Heart left ventricle (tissue), 16 donors: Measurements from ENCODE around the gene OPN4. TPM values are rescaled to one million over a fixed set of nuclear protein-coding genes. Genes with fewer than 3 reads are reported as not detected.

Experiments used
- ATAC-seq, 4 donors: fragments of 200-7000 bp; cut with Tn5 transposase; one replicate each; pipeline ENCODE4 v1.9.1; 2020 to 2022; ENCODE audit warnings: moderate library complexity in 4 of 4, mild to moderate bottlenecking in 3 of 4, moderate number of reproducible peaks in 1 of 4
- DNase-seq, 5 donors: peaks; one replicate each; pipeline ENCODE4 v3.0.0-alpha.2; 2020
- H3K27ac ChIP-seq, 12 donors: fragments of 200-600 bp; sonication (generic) in 4 of 12; one replicate each; pipeline versions ENCODE4 v1.5.0 to v1.8.0; 2016 to 2022; ENCODE audit warnings: mild to moderate bottlenecking in 2 of 12
- H3K27me3 ChIP-seq, 9 donors: fragments of 200-600 bp; sonication (generic) in 2 of 9; one replicate each; pipeline versions ENCODE4 v1.5.1 to v1.8.0; 2016 to 2022; ENCODE audit warnings: mild to moderate bottlenecking in 3 of 9
- H3K36me3 ChIP-seq, 9 donors: fragments of 200-600 bp; sonication (generic) in 2 of 9; one replicate each; pipeline versions ENCODE4 v1.5.0 to v1.8.0; 2018 to 2022; ENCODE audit warnings: mild to moderate bottlenecking in 2 of 9
- H3K4me1 ChIP-seq, 12 donors: fragments of 200-600 bp; sonication (generic) in 4 of 12; one replicate each; pipeline versions ENCODE4 v1.5.0 to v1.8.0; 2016 to 2022; ENCODE audit warnings: mild to moderate bottlenecking in 3 of 12
- H3K4me3 ChIP-seq, 12 donors: fragments of 200-600 bp; sonication (generic) in 4 of 12; one replicate each; pipeline versions ENCODE4 v1.5.0 to v1.8.0; 2017 to 2022; ENCODE audit warnings: mild to moderate bottlenecking in 9 of 12, moderate library complexity in 4 of 12
- H3K9me3 ChIP-seq, 12 donors: fragments of 200-600 bp; sonication (generic) in 4 of 12; one replicate each; pipeline versions ENCODE4 v1.5.0 to v1.8.0; 2016 to 2022; ENCODE audit warnings: mild to moderate bottlenecking in 1 of 12
- POLR2A ChIP-seq, 2 donors: fragments of 450-650 bp; IDR thresholded peaks; one replicate each; pipeline ENCODE4 v1.6.1; 2017; ENCODE audit warnings: antibody characterized with exemption in 2 of 2, mild to moderate bottlenecking in 2 of 2, moderate library complexity in 2 of 2
- WGBS, 4 donors: extraction: QIAGEN DNeasy Blood & Tissue Kit in 2 of 4; methylation state at CpG; one replicate each; pipeline versions ENCODE4 v1.1.5 to v1.1.7; 2013 to 2018; 5-methylcytosine and 5-hydroxymethylcytosine counted together
- intact Hi-C, 10 donors: fragments of 100-400 bp; cut with DNase I; formaldehyde crosslinking; loops; one replicate each; pipeline versions ENCODE4 v1.11.1 to v1.14.2; 2022
- polyA plus RNA-seq, 2 donors: library from polyadenylated mRNA; stranded (reverse); fragments of 200-250 nt; gene quantifications; one replicate each; pipeline ENCODE4 v1.2.3, GENCODE V29; 2013
- total RNA-seq, 9 donors: library from RNA; depleted of rRNA in 2 of 9; stranded (reverse); fragments of >200 nt in 2 of 9; fragmentation: NEBNext Ultra II Directional in 3 of 9; extraction: Animal tissue kit (Norgen Biotek cat#: 25700) in 3 of 9; gene quantifications; one replicate each; pipeline versions ENCODE4 v1.1.0 to v1.2.4, GENCODE V29; 2016 to 2023
- TF ChIP-seq, protein P1 (sequence below), 12 donors: fragments of 200-600 bp; sonication (generic) in 4 of 12; IDR thresholded peaks; one replicate each; pipeline versions ENCODE4 v1.5.0 to v1.8.0; 2018 to 2022; ENCODE audit warnings: antibody characterized with exemption in 12 of 12, mild to moderate bottlenecking in 5 of 12
- donor health status: ischemic (EF 13 %, LVEDD 7.1; RV severe dilation, severe dysfunction).
- donor health status: healthy with polysubstance abuse.
- donor health status: DM: no; HTN: yes; CAD: no.
- donor health status: DM: no; HTN: no; CAD: no.
- donor health status: ischemic (EF 25% LVEDD 6.9; RV normal size, moderate dysfunction).
- donor health status: ischemic (EF 25% LVEDD 5.7; RV mildly dilated, moderate dysfunction).
- donor health status: healthy.
- donor health status: DM: yes; HTN: yes; CAD: no.
- donor health status: ischemic (EF 35%, LVEDD 5.7; RV mildly dilated, moderate dysfunction).
- donor health status: nonischemic (EF 11% LVEDD 7.7; RV severe dilation, severe dysfunction).
- donor health status: DM: yes; HTN: yes; CAD: no.
- donor health status: PGD.
- donor health status: ischemic (EF 29% LVEDD 5.4; RV normal size, mild dysfunction).
- donor health status: nonischemic (EF 23%, LVEDD 6.1; RV moderate dilation, normal function).

Gene OPN4
- total and polyA plus RNA-seq, 11 donors: 0.03 to 0.28 (median 0.19) TPM; not detected in 6

- WGBS, 4 donors: 45 to 51% (median 49%) methylated on average over 4 to 5 of the region's 5 CpGs
- ATAC-seq: no peak
- Histone ChIP-seq H3K27ac (peak overlapping the region in 9 of 12 donors; percentile 5 to 98 (median 49)), H3K4me3 (no peak overlapping the region), H3K9me3 (no peaks in the 10 kb centered on the region), H3K36me3 (peaks cover 0 to 77% (median 16%) of the 10 kb centered on the region in 9 donors), H3K27me3 (peaks cover 0 to 10% (median 0%) of the 10 kb centered on the region in 9 donors), H3K4me1 (peaks cover 4 to 76% (median 24%) of the 10 kb centered on the region in 12 donors)
- DNase-seq: peak in 3 of 5 donors; percentile 26 to 35 (median 30)
- intact Hi-C loops: no loop called here
- TF ChIP-seq, protein P1, sequence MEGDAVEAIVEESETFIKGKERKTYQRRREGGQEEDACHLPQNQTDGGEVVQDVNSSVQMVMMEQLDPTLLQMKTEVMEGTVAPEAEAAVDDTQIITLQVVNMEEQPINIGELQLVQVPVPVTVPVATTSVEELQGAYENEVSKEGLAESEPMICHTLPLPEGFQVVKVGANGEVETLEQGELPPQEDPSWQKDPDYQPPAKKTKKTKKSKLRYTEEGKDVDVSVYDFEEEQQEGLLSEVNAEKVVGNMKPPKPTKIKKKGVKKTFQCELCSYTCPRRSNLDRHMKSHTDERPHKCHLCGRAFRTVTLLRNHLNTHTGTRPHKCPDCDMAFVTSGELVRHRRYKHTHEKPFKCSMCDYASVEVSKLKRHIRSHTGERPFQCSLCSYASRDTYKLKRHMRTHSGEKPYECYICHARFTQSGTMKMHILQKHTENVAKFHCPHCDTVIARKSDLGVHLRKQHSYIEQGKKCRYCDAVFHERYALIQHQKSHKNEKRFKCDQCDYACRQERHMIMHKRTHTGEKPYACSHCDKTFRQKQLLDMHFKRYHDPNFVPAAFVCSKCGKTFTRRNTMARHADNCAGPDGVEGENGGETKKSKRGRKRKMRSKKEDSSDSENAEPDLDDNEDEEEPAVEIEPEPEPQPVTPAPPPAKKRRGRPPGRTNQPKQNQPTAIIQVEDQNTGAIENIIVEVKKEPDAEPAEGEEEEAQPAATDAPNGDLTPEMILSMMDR (IDR thresholded peaks at IDR 0.05): no peak
- TF ChIP-seq POLR2A (IDR thresholded peaks at IDR 0.05): no peak
Measured at GRCh38 chr10:86708783-86709380, 54.5 kb downstream of the OPN4 start.

DNA sequence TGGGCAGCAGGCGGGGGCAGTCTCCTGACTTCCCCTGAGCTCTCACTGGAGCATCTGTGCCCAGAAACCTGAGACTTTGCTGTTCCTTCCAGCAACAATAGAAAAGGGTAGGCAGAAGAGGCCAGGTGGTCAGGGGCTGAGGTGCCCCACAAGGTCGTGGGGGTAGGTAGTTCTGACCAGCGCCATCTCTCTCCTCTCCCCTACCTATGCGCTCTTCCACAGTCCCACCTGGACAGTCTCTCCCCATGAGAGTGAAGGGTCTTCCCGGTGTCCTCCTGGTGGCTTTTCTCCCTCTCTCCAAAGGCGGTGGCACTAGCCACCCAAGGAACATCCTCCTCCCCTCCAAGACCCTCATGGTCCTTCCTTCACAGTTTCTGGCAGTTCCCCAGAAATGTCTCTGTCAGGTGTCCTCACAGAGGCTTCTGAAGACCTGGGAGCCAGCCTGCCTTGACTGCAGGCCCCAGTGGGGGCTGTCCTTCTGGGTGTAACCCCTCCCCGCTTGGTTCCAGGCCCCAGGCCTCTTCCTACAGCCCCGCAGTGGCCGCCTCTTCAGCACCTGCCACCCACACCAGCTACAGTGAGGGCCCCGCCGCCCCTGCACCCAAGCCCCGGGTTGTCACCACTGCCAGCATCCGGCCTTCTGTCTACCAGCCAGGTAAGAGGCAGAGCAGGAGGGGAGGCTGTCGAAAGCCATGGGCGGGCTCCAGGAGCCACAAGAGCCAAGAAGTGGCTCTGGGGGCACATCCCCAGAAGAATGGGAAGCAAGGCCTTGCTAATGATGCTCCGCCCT is 55.2 kb downstream of the OPN4 start:
- DNase-seq: peak in 1 of 5 donors; percentile 37
- ATAC-seq: peak in 3 of 4 donors; percentile 1 to 7 (median 2)
- no peak overlapping the region for H3K4me3 ChIP-seq
- 84 to 90% (median 87%) methylated on average over 13 to 16 of the region's 16 CpGs for WGBS, 4 donors
- H3K27me3 ChIP-seq: peaks cover 0 to 10% (median 0%) of the 10 kb centered on the region in 9 donors
- no peak for TF ChIP-seq POLR2A (IDR thresholded peaks at IDR 0.05)
- TF ChIP-seq, protein P1 (IDR thresholded peaks at IDR 0.05): no peak
- peaks cover 4 to 80% (median 24%) of the 10 kb centered on the region in 12 donors for H3K4me1 ChIP-seq
- H3K36me3 ChIP-seq: peaks cover 0 to 76% (median 20%) of the 10 kb centered on the region in 9 donors
- H3K27ac ChIP-seq: peak overlapping the region in 9 of 12 donors; percentile 5 to 98 (median 88)
- H3K9me3 ChIP-seq: no peaks in the 10 kb centered on the region
- intact Hi-C loops: loop anchor here in 3 of 10 donors (5.0 to 10.0 kb wide), 3 partner anchors 48 to 188 kb away; partner anchors contain the start of gene BMPR1A (in 1 of the 3)

DNA sequence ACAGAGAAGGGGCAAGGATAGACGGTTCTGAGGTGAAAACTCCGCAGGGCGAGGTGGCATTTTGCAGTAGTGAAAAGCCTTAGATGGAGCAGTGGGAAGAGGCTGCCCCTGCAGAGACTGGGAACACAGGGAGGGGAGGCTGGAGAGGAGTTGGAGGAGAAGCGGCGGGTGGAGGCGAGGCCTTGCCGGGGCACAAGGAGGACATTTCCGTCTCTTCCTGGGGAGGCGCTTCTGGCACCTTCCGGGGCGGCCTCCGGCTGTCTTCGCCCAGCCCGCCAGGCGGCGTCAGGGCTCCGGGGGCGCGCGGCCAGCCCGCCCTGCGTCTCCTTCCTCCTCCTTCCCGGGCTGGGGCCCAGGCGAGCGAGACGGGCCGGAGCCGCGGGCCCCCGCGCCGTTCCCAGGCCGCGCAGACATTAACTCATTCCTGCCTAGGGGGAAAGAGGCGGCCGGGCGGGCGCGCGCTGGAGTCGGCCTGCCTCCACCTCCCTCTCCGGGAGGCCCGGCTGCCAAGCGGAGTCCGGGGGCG is 56.7 kb downstream of the OPN4 start:
- peak in 1 of 2 donors; percentile 68 for TF ChIP-seq POLR2A (IDR thresholded peaks at IDR 0.05)
- TF ChIP-seq, protein P1 (IDR thresholded peaks at IDR 0.05): peak; percentile 63 to 93 (median 82)
- Histone ChIP-seq H3K4me1 (peaks cover 4 to 81% (median 22%) of the 10 kb centered on the region in 12 donors), H3K27me3 (peaks cover 0 to 10% (median 0%) of the 10 kb centered on the region in 9 donors), H3K27ac (peak overlapping the region; percentile 64 to 98 (median 90)), H3K4me3 (peak overlapping the region; percentile 40 to 84 (median 67)), H3K36me3 (peaks cover 0 to 62% (median 20%) of the 10 kb centered on the region in 9 donors), H3K9me3 (no peaks in the 10 kb centered on the region)
- intact Hi-C loops: loop anchor here in 5 of 10 donors (1.0 to 10.0 kb wide), 4 partner anchors 46 to 188 kb away; partner anchors contain the start of gene BMPR1A (in 1 of the 5)
- peak; percentile 5 to 70 (median 65) for ATAC-seq
- peak; percentile 89 to 95 (median 89) for DNase-seq
- 2 to 6% (median 3%) methylated on average over 23 to 46 of the region's 46 CpGs for WGBS, 4 donors
